ENCODE data around the gene DOCK6.

Gene DOCK6

DNA sequence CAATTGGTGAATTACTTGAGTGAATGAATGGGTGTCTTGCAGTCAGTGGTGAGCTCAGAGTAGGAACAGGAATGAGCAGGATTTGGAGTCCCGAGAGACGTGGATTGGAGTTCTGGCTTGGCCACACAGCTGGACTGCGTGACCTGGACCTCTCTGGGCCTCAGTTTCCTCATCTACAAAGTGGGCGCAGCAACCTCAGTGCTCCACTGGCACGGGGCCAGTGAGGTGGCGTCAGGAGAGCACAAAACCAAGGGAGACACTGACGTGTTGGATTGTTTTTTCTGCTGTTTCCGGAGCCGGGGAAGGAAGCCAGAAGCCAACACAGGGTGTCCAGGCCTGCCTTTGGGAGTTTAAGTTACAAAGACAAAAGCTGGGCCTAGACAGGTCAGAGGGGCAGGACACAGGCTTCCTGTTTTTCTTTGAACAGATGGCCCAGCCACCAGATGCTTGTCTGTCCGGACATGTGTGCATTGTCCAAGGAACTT, 6.5 kb upstream of the DOCK6 start:
- ATAC-seq (ENCODE audit: low read depth) (peak; percentile 58), DNase-seq (ENCODE audit: low spot score) (no peak)
- H3K4me3 ChIP-seq (ENCODE audit: severe bottlenecking), result no peak overlapping the region

GRCh38 chr19:11267316-11268085, 5.2 kb upstream of the DOCK6 start:
- peak overlapping the region; percentile 98 for H3K27ac ChIP-seq (ENCODE audit: poor library complexity, severe bottlenecking)
- H3K4me1 ChIP-seq (ENCODE audit: insufficient read depth, poor library complexity, severe bottlenecking), result peaks cover 31% of the 10 kb centered on the region
- H3K9me3 ChIP-seq (ENCODE audit: severe bottlenecking), result no peaks in the 10 kb centered on the region
- H3K4me3 ChIP-seq (ENCODE audit: severe bottlenecking), result no peak overlapping the region
- no peak for ATAC-seq (ENCODE audit: low read depth)
- no peaks in the 10 kb centered on the region for H3K27me3 ChIP-seq (ENCODE audit: insufficient read depth, poor library complexity, severe bottlenecking)
- TF ChIP-seq CTCF (IDR thresholded peaks at IDR 0.05; ENCODE audit: poor library complexity, severe bottlenecking), result no peak
- no peaks in the 10 kb centered on the region for H3K36me3 ChIP-seq (ENCODE audit: low read depth)
- no peak for DNase-seq (ENCODE audit: low spot score)

More for the DNA sequence above, 6.5 kb upstream of the DOCK6 start:
- peaks cover 31% of the 10 kb centered on the region for H3K4me1 ChIP-seq (ENCODE audit: insufficient read depth, poor library complexity, severe bottlenecking)
- H3K27me3 ChIP-seq (ENCODE audit: insufficient read depth, poor library complexity, severe bottlenecking), result no peaks in the 10 kb centered on the region
- H3K27ac ChIP-seq (ENCODE audit: poor library complexity, severe bottlenecking), result peak overlapping the region; percentile 98
- TF ChIP-seq CTCF (IDR thresholded peaks at IDR 0.05; ENCODE audit: poor library complexity, severe bottlenecking), result no peak
- H3K36me3 ChIP-seq (ENCODE audit: low read depth), result no peaks in the 10 kb centered on the region
- H3K9me3 ChIP-seq (ENCODE audit: severe bottlenecking), result no peaks in the 10 kb centered on the region

GRCh38 chr19:11265785-11266236, 3.5 kb upstream of the DOCK6 start:
- peak overlapping the region; percentile 98 for H3K27ac ChIP-seq (ENCODE audit: poor library complexity, severe bottlenecking)
- ATAC-seq (ENCODE audit: low read depth) (peak; percentile 83), DNase-seq (ENCODE audit: low spot score) (peak; percentile 92)
- no peak overlapping the region for H3K4me3 ChIP-seq (ENCODE audit: severe bottlenecking)
- no peaks in the 10 kb centered on the region for H3K9me3 ChIP-seq (ENCODE audit: severe bottlenecking)
- no peak for TF ChIP-seq CTCF (IDR thresholded peaks at IDR 0.05; ENCODE audit: poor library complexity, severe bottlenecking)
- H3K27me3 ChIP-seq (ENCODE audit: insufficient read depth, poor library complexity, severe bottlenecking), result no peaks in the 10 kb centered on the region
- H3K36me3 ChIP-seq (ENCODE audit: low read depth), result no peaks in the 10 kb centered on the region
- peaks cover 31% of the 10 kb centered on the region for H3K4me1 ChIP-seq (ENCODE audit: insufficient read depth, poor library complexity, severe bottlenecking)

GRCh38 chr19:11265177-11265784, 3.0 kb upstream of the DOCK6 start:
- no peaks in the 10 kb centered on the region for H3K9me3 ChIP-seq (ENCODE audit: severe bottlenecking)
- no peaks in the 10 kb centered on the region for H3K27me3 ChIP-seq (ENCODE audit: insufficient read depth, poor library complexity, severe bottlenecking)
- peak overlapping the region; percentile 98 for H3K27ac ChIP-seq (ENCODE audit: poor library complexity, severe bottlenecking)
- DNase-seq (ENCODE audit: low spot score) (no peak), ATAC-seq (ENCODE audit: low read depth) (no peak)
- H3K36me3 ChIP-seq (ENCODE audit: low read depth), result no peaks in the 10 kb centered on the region
- H3K4me1 ChIP-seq (ENCODE audit: insufficient read depth, poor library complexity, severe bottlenecking), result peaks cover 31% of the 10 kb centered on the region
- no peak for TF ChIP-seq CTCF (IDR thresholded peaks at IDR 0.05; ENCODE audit: poor library complexity, severe bottlenecking)
- H3K4me3 ChIP-seq (ENCODE audit: severe bottlenecking), result no peak overlapping the region

All from RWPE2 (cell line).